SU-DHL-6 (cell line): Measurements from ENCODE around the gene GJA3.

Source experiments
- H2AFZ ChIP-seq: fragments of 200-600 bp; sonication (generic); 2 replicates; pipeline ENCODE4 v1.6.1; 2014; ENCODE audit warnings: low read depth, mild to moderate bottlenecking, moderate library complexity, mixed read lengths, antibody characterized with exemption, low read length; ENCODE audit not compliant: severe bottlenecking
- H3F3A ChIP-seq: fragments of 200-600 bp; shearing (Covaris generic); 2 replicates; pipeline ENCODE4 v1.6.0; 2016; ENCODE audit warnings: antibody characterized with exemption, mild to moderate bottlenecking; ENCODE audit not compliant: insufficient read depth
- H3K27ac ChIP-seq: fragments of 200-600 bp; sonication (generic); 2 replicates; pipeline ENCODE4 v1.5.1; 2016; ENCODE audit warnings: low read depth, mild to moderate bottlenecking, low read length, moderate library complexity, mixed read lengths
- H3K27me3 ChIP-seq: fragments of 200-600 bp; sonication (generic), shearing (Covaris generic); 2 replicates; pipeline ENCODE4 v1.6.0; 2014; ENCODE audit warnings: mild to moderate bottlenecking, low read length
- H3K36me3 ChIP-seq: fragments of 200-600 bp; sonication (generic); 2 replicates; pipeline ENCODE4 v1.6.1; 2014; ENCODE audit warnings: mild to moderate bottlenecking, low read length, mixed read lengths
- H3K4me2 ChIP-seq: fragments of 300-600, 200-600 bp; shearing (Covaris generic), sonication (generic); 2 replicates; pipeline ENCODE4 v1.6.0; 2014; ENCODE audit warnings: low read length, low read depth, mild to moderate bottlenecking; ENCODE audit not compliant: poor library complexity, severe bottlenecking
- H3K4me3 ChIP-seq: fragments of 200-600 bp; sonication (generic); 2 replicates; pipeline ENCODE4 v1.5.1; 2014; ENCODE audit warnings: antibody characterized with exemption, low read length, mild to moderate bottlenecking, mixed read lengths; ENCODE audit not compliant: insufficient read depth, poor library complexity, severe bottlenecking
- H3K79me2 ChIP-seq: fragments of 200-600 bp; sonication (generic); 2 replicates; pipeline ENCODE4 v1.6.1; 2014; ENCODE audit warnings: mild to moderate bottlenecking, low read length, moderate library complexity; ENCODE audit not compliant: insufficient read depth
- H3K9ac ChIP-seq: fragments of 200-600 bp; sonication (generic); 2 replicates; pipeline ENCODE4 v1.7.0; 2014; ENCODE audit warnings: mild to moderate bottlenecking, low read length
- H3K9me2 ChIP-seq: fragments of 200-600 bp; sonication (generic); replicated peaks from 2 replicates; pipeline ENCODE4 v1.6.1; 2014; ENCODE audit warnings: low read length; ENCODE audit not compliant: insufficient read depth
- H3K9me3 ChIP-seq: fragments of 200-600 bp; sonication (generic); 2 replicates; pipeline ENCODE4 v1.6.1; 2014; ENCODE audit warnings: low read length, mixed read lengths; ENCODE audit not compliant: insufficient read depth
- H4K20me1 ChIP-seq: fragments of 200-600 bp; sonication (generic); 2 replicates; pipeline ENCODE4 v1.6.1; 2014; ENCODE audit warnings: low read depth, mild to moderate bottlenecking, antibody characterized with exemption, low read length, moderate library complexity, mixed read lengths
- CTCF ChIP-seq: fragments of 200-600 bp; sonication (generic); IDR thresholded peaks from one replicate; pipeline ENCODE4 v1.5.1; 2017; ENCODE audit warnings: antibody characterized with exemption, mild to moderate bottlenecking, low read length, moderate library complexity; ENCODE audit not compliant: insufficient read depth, poor library complexity, severe bottlenecking
- EZH2phosphoT487 ChIP-seq: fragments of 200-600 bp; sonication (generic), shearing (Covaris generic); conservative IDR thresholded peaks from 2 replicates; pipeline ENCODE4 v1.6.1; 2018; ENCODE audit warnings: mild to moderate bottlenecking, antibody characterized with exemption, low read length, moderate library complexity, mixed read lengths

Gene GJA3

GRCh38 chr13:20181188-20181587 is 20.3 kb upstream of the GJA3 start:
- H4K20me1 ChIP-seq = no peaks in the 10 kb centered on the region
- no peaks in the 10 kb centered on the region for H3K79me2 ChIP-seq
- H3K9me2 ChIP-seq = no peaks in the 10 kb centered on the region
- no peak overlapping the region for H3K9ac ChIP-seq
- H3K4me2 ChIP-seq = no peak overlapping the region
- TF ChIP-seq CTCF = no peak
- TF ChIP-seq EZH2phosphoT487 = no peak
- H3K4me3 ChIP-seq = no peak overlapping the region
- no peak overlapping the region for H2AFZ ChIP-seq
- H3F3A ChIP-seq = no peaks in the 10 kb centered on the region
- H3K27ac ChIP-seq = no peak overlapping the region
- H3K27me3 ChIP-seq = no peaks in the 10 kb centered on the region
- no peaks in the 10 kb centered on the region for H3K9me3 ChIP-seq
- no peaks in the 10 kb centered on the region for H3K36me3 ChIP-seq

- no peak overlapping the region for H3K4me2 ChIP-seq
These were observed 17.3 kb upstream of the GJA3 start for GRCh38 chr13:20178156-20178555.

GRCh38 chr13:20177049-20177831 is 16.4 kb upstream of the GJA3 start:
- Histone ChIP-seq H3K4me2 (no peak overlapping the region), H3K27me3 (no peaks in the 10 kb centered on the region), H3K9ac (no peak overlapping the region), H3K9me2 (no peaks in the 10 kb centered on the region), H3K79me2 (no peaks in the 10 kb centered on the region), H2AFZ (no peak overlapping the region), H3K36me3 (no peaks in the 10 kb centered on the region), H3F3A (no peaks in the 10 kb centered on the region), H3K27ac (no peak overlapping the region), H4K20me1 (no peaks in the 10 kb centered on the region), H3K9me3 (no peaks in the 10 kb centered on the region), H3K4me3 (no peak overlapping the region)
- TF ChIP-seq EZH2phosphoT487 = no peak
- TF ChIP-seq CTCF = no peak

More at GRCh38 chr13:20178156-20178555, 17.3 kb upstream of the GJA3 start:
- Histone ChIP-seq H3K9ac (no peak overlapping the region), H3K4me3 (no peak overlapping the region), H3K79me2 (no peaks in the 10 kb centered on the region), H4K20me1 (no peaks in the 10 kb centered on the region), H2AFZ (no peak overlapping the region), H3K27me3 (no peaks in the 10 kb centered on the region), H3K36me3 (no peaks in the 10 kb centered on the region), H3K9me2 (no peaks in the 10 kb centered on the region), H3K27ac (no peak overlapping the region), H3F3A (no peaks in the 10 kb centered on the region), H3K9me3 (no peaks in the 10 kb centered on the region)
- TF ChIP-seq CTCF (no peak), EZH2phosphoT487 (no peak)
